ENCODE measurements around the gene SEC63.
"Not testable (repeated sequence)": the region's sequence is repeated elsewhere in the genome, so short reads cannot be mapped to it uniquely, and the experiment has no call there.

- TF ChIP-seq CTCF, POLR2A, EP300 (IDR thresholded peaks at IDR 0.05): not testable (repeated sequence)
Observed at GRCh38 chr6:107934229-107934628, 23.8 kb downstream of the SEC63 start.

Data from ovary (tissue), 3 donors.